ENCODE results near the gene SHISA2.

SHISA2 gene

GRCh38 chr13:26017196-26017921 lies 34.5 kb downstream of the SHISA2 start:
- DNase-seq = no peak

- DNase-seq = no peak
Measured at GRCh38 chr13:26016189-26016588, 35.6 kb downstream of the SHISA2 start.

- no peak for DNase-seq
Measured at GRCh38 chr13:26015271-26016125, 36.3 kb downstream of the SHISA2 start.

- no peak for DNase-seq
Measured at GRCh38 chr13:26012995-26013394, 38.8 kb downstream of the SHISA2 start.

- no peak for DNase-seq
Measured at GRCh38 chr13:26011996-26012821, 39.6 kb downstream of the SHISA2 start.

- no peak for DNase-seq
Measured at GRCh38 chr13:26011208-26011573, 40.6 kb downstream of the SHISA2 start.

GRCh38 chr13:26010487-26011207 lies 41.2 kb downstream of the SHISA2 start:
- DNase-seq = no peak

GRCh38 chr13:26007261-26008125 lies 44.3 kb downstream of the SHISA2 start:
- no peak for DNase-seq

All from EL (cell line).